Limb (tissue), 2 donors: ENCODE results near the gene HEATR5A.
A peak's percentile ranks its signal among the peaks of the same experiment; 100 is the strongest.
"Not testable (repeated sequence)": the region's sequence is repeated elsewhere in the genome, so short reads cannot be mapped to it uniquely, and the experiment has no call there.

ENCODE experiments used
- DNase-seq, 2 donors: peaks; one replicate each; pipeline ENCODE4 v3.0.0-alpha.2; 2016; ENCODE audit errors: extremely low spot score in 2 of 2

HEATR5A gene

GRCh38 chr14:31420319-31421111 is at the start of gene HEATR5A:
TSS of gene HEATR5A (minus strand) at chr14:31420550. CDS start at chr14:31402975, 17,575 bp downstream.
- peak; percentile 97 for DNase-seq

- DNase-seq: no peak
These were observed 46.2 kb upstream of the HEATR5A start for GRCh38 chr14:31466554-31466953.

GRCh38 chr14:31465111-31465510 is 44.8 kb upstream of the HEATR5A start:
- DNase-seq: peak in 1 of 2 donors; percentile 18

GRCh38 chr14:31462450-31462849 is 42.1 kb upstream of the HEATR5A start:
- DNase-seq: not testable (repeated sequence)

- DNase-seq: no peak
These were observed 41.2 kb upstream of the HEATR5A start for GRCh38 chr14:31461545-31461944.

GRCh38 chr14:31457665-31458659 is 37.6 kb upstream of the HEATR5A start:
- DNase-seq: no peak

- peak; percentile 95 to 96 for DNase-seq
These were observed 36.7 kb upstream of the HEATR5A start, which contains the start of gene DTD2 for GRCh38 chr14:31456841-31457664. TSS of gene DTD2 (minus strand) at chr14:31457506. CDS start at chr14:31457393, 113 bp downstream.

- peak in 1 of 2 donors; percentile 31 for DNase-seq
These were observed 29.7 kb upstream of the HEATR5A start for GRCh38 chr14:31449971-31450610.

GRCh38 chr14:31449136-31449535 is 28.8 kb upstream of the HEATR5A start:
- no peak for DNase-seq

- no peak for DNase-seq
These were observed 25.4 kb upstream of the HEATR5A start for GRCh38 chr14:31445703-31446102.

GRCh38 chr14:31442284-31442683 is 21.9 kb upstream of the HEATR5A start:
- no peak for DNase-seq

- DNase-seq: no peak
These were observed 21.1 kb upstream of the HEATR5A start for GRCh38 chr14:31441273-31442111.

- DNase-seq: no peak
These were observed 19.9 kb upstream of the HEATR5A start for GRCh38 chr14:31440280-31440679.

- no peak for DNase-seq
These were observed 19.2 kb upstream of the HEATR5A start for GRCh38 chr14:31439561-31439960.

GRCh38 chr14:31437045-31437691 is 16.8 kb upstream of the HEATR5A start:
- not testable (repeated sequence) for DNase-seq

- DNase-seq: peak in 1 of 2 donors; percentile 8
These were observed 14.9 kb upstream of the HEATR5A start for GRCh38 chr14:31435276-31435675.

- DNase-seq: no peak
These were observed 10.4 kb upstream of the HEATR5A start for GRCh38 chr14:31430634-31431264.

- no peak for DNase-seq
These were observed 9.4 kb upstream of the HEATR5A start for GRCh38 chr14:31429791-31430190.

- no peak for DNase-seq
These were observed 7.7 kb upstream of the HEATR5A start for GRCh38 chr14:31428011-31428410.
